ENCODE measurements around the gene SLC38A3.

Gene SLC38A3

DNA sequence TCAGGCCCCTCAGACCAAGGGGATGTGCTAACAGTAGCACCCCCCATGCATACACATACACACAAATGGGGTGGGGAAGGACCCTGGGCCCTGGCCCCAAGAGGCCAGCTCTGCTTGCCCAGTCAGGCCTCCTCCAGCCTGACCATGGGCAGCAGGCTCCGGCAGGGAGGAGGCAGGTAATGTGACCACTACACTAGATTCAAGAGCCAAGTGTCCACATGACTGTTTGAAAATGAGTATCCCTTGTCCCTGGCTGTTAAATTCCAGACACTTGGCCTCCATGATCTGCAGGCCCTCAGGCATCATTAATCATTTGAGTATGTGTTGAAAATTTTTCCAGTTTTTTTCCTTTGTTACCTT lies 17.1 kb downstream of the SLC38A3 start:
- Histone ChIP-seq H2BK120ac (ENCODE audit: low read depth, low read length) (no peak overlapping the region), H2AK5ac (ENCODE audit: low read length, severe bottlenecking) (no peak overlapping the region), H3K27ac (ENCODE audit: low read length, poor library complexity, severe bottlenecking) (no peak overlapping the region), H3K14ac (ENCODE audit: low read length in 2 of 2) (no peak overlapping the region), H3K36me3 (ENCODE audit: control insufficient read depth in 1 of 2, insufficient read depth in 2 of 2, low read depth in 1 of 2, low read length in 2 of 2) (no peaks in the 10 kb centered on the region), H3K79me1 (replicated peaks; ENCODE audit: low read length, poor library complexity, severe bottlenecking) (no peaks in the 10 kb centered on the region), H3K4me3 (ENCODE audit: insufficient read depth in 1 of 2, low read depth in 1 of 2, low read length in 2 of 2) (no peak overlapping the region), H2BK15ac (ENCODE audit: low read depth, poor library complexity, severe bottlenecking) (no peak overlapping the region), H3K4me1 (ENCODE audit: control insufficient read depth, insufficient read depth, low read depth, low read length) (peaks cover 8% of the 10 kb centered on the region), H3K23ac (ENCODE audit: low read length in 2 of 2) (no peak overlapping the region), H3K9me3 (ENCODE audit: control insufficient read depth, low read length) (no peaks in the 10 kb centered on the region), H3K4ac (ENCODE audit: low read depth in 1 of 2, low read length in 2 of 2) (no peak overlapping the region), H2BK5ac (ENCODE audit: low read depth, low read length, poor library complexity, severe bottlenecking) (no peak overlapping the region), H2AFZ (ENCODE audit: low read depth, low read length) (no peak overlapping the region), H3K27me3 (ENCODE audit: control insufficient read depth in 1 of 2, insufficient read depth in 1 of 2, low read length in 2 of 2) (peaks cover 11 to 29% of the 10 kb centered on the region in 2 experiments), H2BK12ac (ENCODE audit: low read length in 2 of 2) (no peak overlapping the region), H3K4me2 (ENCODE audit: low read length, poor library complexity, severe bottlenecking) (no peak overlapping the region), H4K8ac (ENCODE audit: low read length) (no peak overlapping the region), H3K18ac (ENCODE audit: low read depth in 1 of 2, low read length in 2 of 2) (no peak overlapping the region), H3K9ac (ENCODE audit: low read length) (no peak overlapping the region), H4K91ac (ENCODE audit: low read length) (no peak overlapping the region)
- 70% methylated on average over 1 of the region's 1 CpG for WGBS
- DNase-seq, result no peak

DNA sequence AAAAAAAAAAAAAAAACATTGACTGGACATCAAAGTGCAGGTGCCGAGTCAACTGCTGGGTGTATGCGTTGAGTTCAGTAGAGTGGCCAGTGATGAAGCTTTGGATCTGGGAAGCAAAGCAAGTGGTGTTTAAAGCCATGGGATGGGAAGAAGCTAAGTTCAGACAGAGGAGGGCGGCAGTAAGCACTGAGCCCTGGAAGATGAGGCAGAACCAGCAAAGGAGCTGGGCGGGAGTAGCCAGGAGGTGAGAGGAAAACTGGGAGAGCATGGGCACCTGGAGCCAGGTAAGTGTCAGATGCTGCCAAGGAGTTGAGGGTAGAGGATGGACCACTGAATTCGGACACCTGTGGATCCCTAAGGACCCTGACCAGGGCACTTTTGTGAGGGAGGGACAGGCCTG lies 19.6 kb downstream of the SLC38A3 start:
- Histone ChIP-seq H3K4ac (ENCODE audit: low read depth in 1 of 2, low read length in 2 of 2) (no peak overlapping the region), H4K91ac (ENCODE audit: low read length) (no peak overlapping the region), H3K23ac (ENCODE audit: low read length in 2 of 2) (no peak overlapping the region), H2AK5ac (ENCODE audit: low read length, severe bottlenecking) (no peak overlapping the region), H2AFZ (ENCODE audit: low read depth, low read length) (no peak overlapping the region), H3K4me1 (ENCODE audit: control insufficient read depth, insufficient read depth, low read depth, low read length) (peaks cover 15% of the 10 kb centered on the region), H3K79me1 (replicated peaks; ENCODE audit: low read length, poor library complexity, severe bottlenecking) (peaks cover 3% of the 10 kb centered on the region), H3K27ac (ENCODE audit: low read length, poor library complexity, severe bottlenecking) (no peak overlapping the region), H3K4me3 (ENCODE audit: insufficient read depth in 1 of 2, low read depth in 1 of 2, low read length in 2 of 2) (no peak overlapping the region), H2BK15ac (ENCODE audit: low read depth, poor library complexity, severe bottlenecking) (no peak overlapping the region), H3K14ac (ENCODE audit: low read length in 2 of 2) (no peak overlapping the region), H3K4me2 (ENCODE audit: low read length, poor library complexity, severe bottlenecking) (no peak overlapping the region), H3K18ac (ENCODE audit: low read depth in 1 of 2, low read length in 2 of 2) (no peak overlapping the region), H3K9me3 (ENCODE audit: control insufficient read depth, low read length) (no peaks in the 10 kb centered on the region), H3K36me3 (ENCODE audit: control insufficient read depth in 1 of 2, insufficient read depth in 2 of 2, low read depth in 1 of 2, low read length in 2 of 2) (no peaks in the 10 kb centered on the region), H4K8ac (ENCODE audit: low read length) (no peak overlapping the region), H3K9ac (ENCODE audit: low read length) (no peak overlapping the region), H2BK12ac (ENCODE audit: low read length in 2 of 2) (no peak overlapping the region), H2BK120ac (ENCODE audit: low read depth, low read length) (no peak overlapping the region), H2BK5ac (ENCODE audit: low read depth, low read length, poor library complexity, severe bottlenecking) (no peak overlapping the region), H3K27me3 (ENCODE audit: control insufficient read depth in 1 of 2, insufficient read depth in 1 of 2, low read length in 2 of 2) (peaks cover 4 to 19% of the 10 kb centered on the region in 2 experiments)
- WGBS, result 68% methylated on average over 5 of the region's 5 CpGs
- DNase-seq, result no peak

DNA sequence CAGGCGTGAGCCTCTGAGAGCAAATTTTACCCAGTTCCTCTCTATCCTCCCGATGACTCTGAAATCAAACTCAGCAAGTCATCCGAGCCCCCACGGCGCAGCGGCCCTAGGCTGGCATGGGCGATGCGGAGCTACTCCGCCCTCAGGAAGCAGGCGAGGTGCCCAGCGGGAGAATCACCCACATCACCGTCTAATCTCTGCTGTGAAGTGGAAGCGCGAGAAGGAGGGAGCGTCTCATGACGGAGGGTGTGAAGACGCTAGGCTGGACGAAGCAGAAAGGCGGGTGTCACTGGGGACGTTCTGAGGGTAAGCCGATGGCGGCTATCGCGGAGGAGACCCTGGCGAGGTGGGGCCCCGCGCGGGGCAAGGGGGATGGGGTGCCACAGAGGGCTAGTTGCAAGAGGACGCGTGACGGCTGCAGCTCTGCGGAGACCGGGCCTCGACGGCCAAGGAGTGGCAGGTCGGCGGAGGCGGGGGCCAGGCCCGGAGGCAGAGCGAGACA lies 21.9 kb downstream of the SLC38A3 start:
- peak overlapping the region; percentile 83 for H3K9ac ChIP-seq (ENCODE audit: low read length)
- H3K9me3 ChIP-seq (ENCODE audit: control insufficient read depth, low read length), result no peaks in the 10 kb centered on the region
- H2BK5ac ChIP-seq (ENCODE audit: low read depth, low read length, poor library complexity, severe bottlenecking), result no peak overlapping the region
- peak overlapping the region; percentile 19 to 36 for H3K4ac ChIP-seq (ENCODE audit: low read depth in 1 of 2, low read length in 2 of 2)
- H3K27me3 ChIP-seq (ENCODE audit: control insufficient read depth in 1 of 2, insufficient read depth in 1 of 2, low read length in 2 of 2), result peaks cover 4 to 18% of the 10 kb centered on the region in 2 experiments
- H2BK120ac ChIP-seq (ENCODE audit: low read depth, low read length), result peak overlapping the region; percentile 57
- peak overlapping the region; percentile 90 for H2AFZ ChIP-seq (ENCODE audit: low read depth, low read length)
- whole genome bisulfite sequencing, result 2% methylated on average over 28 of the region's 40 CpGs
- H3K18ac ChIP-seq (ENCODE audit: low read depth in 1 of 2, low read length in 2 of 2), result peak overlapping the region; percentile 74 to 96
- H3K23ac ChIP-seq (ENCODE audit: low read length in 2 of 2), result peak overlapping the region in 1 of 2 experiments; percentile 97
- peak overlapping the region; percentile 85 for H4K91ac ChIP-seq (ENCODE audit: low read length)
- H3K27ac ChIP-seq (ENCODE audit: low read length, poor library complexity, severe bottlenecking), result peak overlapping the region; percentile 24
- H3K36me3 ChIP-seq (ENCODE audit: control insufficient read depth in 1 of 2, insufficient read depth in 2 of 2, low read depth in 1 of 2, low read length in 2 of 2), result no peaks in the 10 kb centered on the region
- peaks cover 15% of the 10 kb centered on the region for H3K4me1 ChIP-seq (ENCODE audit: control insufficient read depth, insufficient read depth, low read depth, low read length)
- no peak overlapping the region for H2AK5ac ChIP-seq (ENCODE audit: low read length, severe bottlenecking)
- H4K8ac ChIP-seq (ENCODE audit: low read length), result peak overlapping the region; percentile 93
- peak overlapping the region; percentile 90 for H3K4me2 ChIP-seq (ENCODE audit: low read length, poor library complexity, severe bottlenecking)
- peaks cover 3% of the 10 kb centered on the region for H3K79me1 ChIP-seq (replicated peaks; ENCODE audit: low read length, poor library complexity, severe bottlenecking)
- DNase-seq, result peak; percentile 67
- peak overlapping the region; percentile 46 to 69 for H2BK12ac ChIP-seq (ENCODE audit: low read length in 2 of 2)
- H2BK15ac ChIP-seq (ENCODE audit: low read depth, poor library complexity, severe bottlenecking), result peak overlapping the region; percentile 95
- peak overlapping the region in 1 of 2 experiments; percentile 94 for H3K14ac ChIP-seq (ENCODE audit: low read length in 2 of 2)
- peak overlapping the region; percentile 57 to 95 for H3K4me3 ChIP-seq (ENCODE audit: insufficient read depth in 1 of 2, low read depth in 1 of 2, low read length in 2 of 2)

DNA sequence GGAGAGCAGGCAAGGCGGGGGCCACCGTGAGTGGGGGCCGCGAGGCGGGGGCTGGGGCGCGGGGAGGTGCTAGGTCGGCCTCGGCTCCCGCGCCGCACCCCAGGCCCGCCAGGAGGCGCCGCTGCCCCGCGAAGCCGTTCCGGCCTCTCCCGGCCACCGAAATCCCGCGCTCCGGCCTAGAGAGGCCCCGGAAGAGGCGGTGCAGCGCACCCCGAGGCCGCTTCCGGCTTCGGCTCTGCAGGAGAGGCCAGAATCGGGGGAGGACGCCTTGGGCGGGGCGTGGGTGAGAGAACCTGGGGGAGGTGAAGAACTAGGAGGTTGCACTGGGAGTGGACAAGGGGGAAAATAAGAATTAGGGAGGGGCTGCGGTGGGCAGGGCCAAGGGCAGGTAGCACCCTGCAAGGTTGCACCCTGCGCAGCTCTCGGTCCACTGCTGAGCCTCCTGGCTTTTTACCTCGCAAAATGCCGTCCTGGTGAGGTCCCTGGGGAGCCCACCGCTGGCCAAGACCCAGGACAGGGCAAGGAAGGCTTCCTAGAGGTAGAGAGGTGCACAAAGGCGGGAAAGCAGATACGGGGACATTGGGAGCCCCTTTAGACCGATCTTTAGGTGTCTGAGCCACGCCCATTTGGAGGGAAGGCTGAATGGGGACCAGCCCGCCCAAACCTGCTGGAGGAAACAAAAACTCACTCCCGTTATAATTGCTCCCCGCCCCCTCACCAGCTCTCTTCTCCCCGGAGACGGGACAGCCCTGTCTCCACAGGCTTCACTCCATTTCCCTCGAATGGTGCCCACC lies 22.5 kb downstream of the SLC38A3 start:
- peak overlapping the region; percentile 74 to 97 for H3K18ac ChIP-seq (ENCODE audit: low read depth in 1 of 2, low read length in 2 of 2)

More for the DNA sequence above, 22.5 kb downstream of the SLC38A3 start:
- peak overlapping the region; percentile 89 for H3K9ac ChIP-seq (ENCODE audit: low read length)
- H4K91ac ChIP-seq (ENCODE audit: low read length), result peak overlapping the region; percentile 85
- peak overlapping the region; percentile 93 for H4K8ac ChIP-seq (ENCODE audit: low read length)
- peak overlapping the region; percentile 90 for H3K4me2 ChIP-seq (ENCODE audit: low read length, poor library complexity, severe bottlenecking)
- H2BK12ac ChIP-seq (ENCODE audit: low read length in 2 of 2), result peak overlapping the region; percentile 46 to 69
- H3K27ac ChIP-seq (ENCODE audit: low read length, poor library complexity, severe bottlenecking), result peak overlapping the region; percentile 76
- peak; percentile 87 for DNase-seq
- H2BK5ac ChIP-seq (ENCODE audit: low read depth, low read length, poor library complexity, severe bottlenecking), result no peak overlapping the region
- peak overlapping the region; percentile 57 for H2BK120ac ChIP-seq (ENCODE audit: low read depth, low read length)
- H3K23ac ChIP-seq (ENCODE audit: low read length in 2 of 2), result peak overlapping the region in 1 of 2 experiments; percentile 3
- H3K4me1 ChIP-seq (ENCODE audit: control insufficient read depth, insufficient read depth, low read depth, low read length), result peaks cover 15% of the 10 kb centered on the region
- H3K14ac ChIP-seq (ENCODE audit: low read length in 2 of 2), result peak overlapping the region in 1 of 2 experiments; percentile 58
- peaks cover 3% of the 10 kb centered on the region for H3K79me1 ChIP-seq (replicated peaks; ENCODE audit: low read length, poor library complexity, severe bottlenecking)
- H2BK15ac ChIP-seq (ENCODE audit: low read depth, poor library complexity, severe bottlenecking), result peak overlapping the region; percentile 95
- peak overlapping the region; percentile 28 for H2AK5ac ChIP-seq (ENCODE audit: low read length, severe bottlenecking)
- peaks cover 4 to 18% of the 10 kb centered on the region in 2 experiments for H3K27me3 ChIP-seq (ENCODE audit: control insufficient read depth in 1 of 2, insufficient read depth in 1 of 2, low read length in 2 of 2)
- peak overlapping the region; percentile 64 to 95 for H3K4me3 ChIP-seq (ENCODE audit: insufficient read depth in 1 of 2, low read depth in 1 of 2, low read length in 2 of 2)
- H3K36me3 ChIP-seq (ENCODE audit: control insufficient read depth in 1 of 2, insufficient read depth in 2 of 2, low read depth in 1 of 2, low read length in 2 of 2), result no peaks in the 10 kb centered on the region
- H2AFZ ChIP-seq (ENCODE audit: low read depth, low read length), result peak overlapping the region; percentile 90
- no peaks in the 10 kb centered on the region for H3K9me3 ChIP-seq (ENCODE audit: control insufficient read depth, low read length)
- under 1% methylated on average over 51 of the region's 51 CpGs for WGBS
- peak overlapping the region; percentile 84 to 89 for H3K4ac ChIP-seq (ENCODE audit: low read depth in 1 of 2, low read length in 2 of 2)

All from mesenchymal stem cell (in vitro differentiated cells and primary cell).